Stimulated activated CD4-positive, alpha-beta T cell treated with anti-CD3 and anti-CD28 coated beads, Interleukin-12 subunit alpha, Interleukin-12 subunit beta, amount 100 ng/mL, for 24 hours (primary cell): ENCODE results near the gene CEMIP.

ENCODE experiments used
- DNase-seq, 2 experiments: peaks; one replicate each; pipeline ENCODE4 v3.0.0-alpha.2; 2020; ENCODE audit warnings: low read depth in 2 of 2

CEMIP gene

DNA sequence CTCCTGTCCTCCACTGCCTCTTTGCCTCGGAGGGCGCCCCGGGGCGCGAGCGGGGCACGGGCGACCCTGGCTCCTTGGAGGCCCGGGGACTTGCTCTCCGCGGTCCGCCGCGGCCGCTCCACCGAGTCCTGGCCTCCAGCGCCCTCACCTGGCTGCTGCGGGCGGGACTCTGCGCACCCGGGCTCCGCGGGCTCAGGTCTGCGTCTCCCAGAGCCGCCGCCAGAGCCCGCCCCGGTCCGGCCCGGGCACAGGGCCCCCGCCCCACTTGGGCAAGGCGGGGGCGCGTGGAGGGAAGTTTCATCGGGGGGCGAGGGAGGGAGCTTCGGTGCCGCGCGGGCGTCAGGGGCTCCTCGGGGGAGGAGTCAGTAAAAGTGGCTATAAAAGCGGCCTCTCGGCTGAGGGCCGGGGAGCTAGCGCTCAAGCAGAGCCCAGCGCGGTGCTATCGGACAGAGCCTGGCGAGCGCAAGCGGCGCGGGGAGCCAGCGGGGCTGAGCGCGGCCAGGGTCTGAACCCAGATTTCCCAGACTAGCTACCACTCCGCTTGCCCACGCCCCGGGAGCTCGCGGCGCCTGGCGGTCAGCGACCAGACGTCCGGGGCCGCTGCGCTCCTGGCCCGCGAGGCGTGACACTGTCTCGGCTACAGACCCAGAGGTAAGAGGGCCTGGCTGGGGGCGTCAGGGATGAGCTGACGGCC lies at the start of gene CEMIP:
CEMIP (plus strand) TSS at position 407 of the 694 bp plus-strand sequence. CDS start 94,510 bp downstream, outside the sequence.
- peak; percentile 21 to 54 for DNase-seq

DNA sequence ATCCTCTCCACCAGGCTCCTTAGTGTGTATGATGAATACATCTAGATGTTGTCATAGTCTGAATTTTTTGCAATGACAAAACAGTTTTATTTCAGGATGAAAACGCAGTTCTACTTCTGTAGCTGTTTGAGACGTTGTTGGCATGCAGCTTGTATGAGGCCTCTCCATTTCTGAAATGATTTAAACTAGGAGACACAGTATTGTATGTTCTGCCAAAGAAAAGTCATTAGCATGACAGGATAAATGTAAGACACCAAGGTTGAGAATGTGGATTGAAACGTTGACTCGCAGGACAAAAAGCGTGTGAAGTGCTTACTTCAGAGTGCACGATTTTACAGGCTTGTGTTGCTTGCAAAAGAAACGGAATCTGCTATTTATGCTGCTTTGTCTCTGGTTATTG lies 48.8 kb upstream of the CEMIP start:
- no peak for DNase-seq

GRCh38 chr15:80730926-80731325 lies 48.2 kb upstream of the CEMIP start:
- no peak for DNase-seq

GRCh38 chr15:80732167-80732566 lies 47.0 kb upstream of the CEMIP start:
- DNase-seq = no peak

DNA sequence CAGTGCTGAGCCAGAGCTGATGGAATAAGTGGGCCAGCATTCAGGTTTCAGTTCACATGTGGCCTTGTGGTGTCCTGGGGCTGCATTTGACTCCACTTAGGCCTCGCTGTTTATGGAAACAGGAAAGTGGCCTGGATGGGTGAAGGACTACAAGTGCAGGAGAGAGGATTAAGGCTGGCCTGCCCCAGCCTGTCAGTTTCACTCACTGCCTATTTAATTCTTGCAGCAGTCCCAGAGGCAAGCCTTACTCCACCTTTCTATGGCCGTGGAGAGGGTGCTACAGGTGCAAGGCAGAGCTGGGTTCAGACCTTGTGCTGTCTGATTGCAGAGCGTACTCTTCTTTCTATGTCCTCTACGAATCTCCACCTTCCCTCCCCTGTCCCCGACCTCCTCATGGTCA lies 46.4 kb upstream of the CEMIP start:
- no peak for DNase-seq

DNA sequence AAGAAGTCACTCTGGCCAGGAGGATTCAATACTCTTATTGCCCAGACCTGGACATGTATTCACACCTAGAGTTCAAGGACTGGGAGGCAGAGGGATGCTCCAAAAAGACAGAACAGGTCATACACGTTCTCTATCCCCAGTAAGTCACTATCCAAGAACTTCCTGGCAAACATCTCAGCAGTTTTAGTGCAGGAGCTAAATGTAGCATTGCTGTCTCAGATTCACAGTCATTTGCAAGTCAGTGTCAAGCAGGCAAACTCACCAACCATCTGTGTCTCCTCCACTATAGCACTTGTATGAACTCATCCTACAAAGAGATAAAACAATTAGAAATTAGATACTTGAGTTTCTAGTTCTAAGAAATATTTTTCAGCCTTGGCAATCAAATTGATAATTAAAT lies 45.7 kb upstream of the CEMIP start:
- DNase-seq = no peak

GRCh38 chr15:80735344-80735743 lies 43.8 kb upstream of the CEMIP start:
- no peak for DNase-seq

- no peak for DNase-seq
Observed at GRCh38 chr15:80736560-80736959, 42.6 kb upstream of the CEMIP start.

GRCh38 chr15:80739919-80740318 lies 39.3 kb upstream of the CEMIP start:
- DNase-seq = no peak

- DNase-seq = no peak
Observed at GRCh38 chr15:80742081-80742480, 37.1 kb upstream of the CEMIP start.

GRCh38 chr15:80743189-80743833 lies 35.9 kb upstream of the CEMIP start:
- no peak for DNase-seq

GRCh38 chr15:80744415-80744814 lies 34.8 kb upstream of the CEMIP start:
- DNase-seq = no peak

DNA sequence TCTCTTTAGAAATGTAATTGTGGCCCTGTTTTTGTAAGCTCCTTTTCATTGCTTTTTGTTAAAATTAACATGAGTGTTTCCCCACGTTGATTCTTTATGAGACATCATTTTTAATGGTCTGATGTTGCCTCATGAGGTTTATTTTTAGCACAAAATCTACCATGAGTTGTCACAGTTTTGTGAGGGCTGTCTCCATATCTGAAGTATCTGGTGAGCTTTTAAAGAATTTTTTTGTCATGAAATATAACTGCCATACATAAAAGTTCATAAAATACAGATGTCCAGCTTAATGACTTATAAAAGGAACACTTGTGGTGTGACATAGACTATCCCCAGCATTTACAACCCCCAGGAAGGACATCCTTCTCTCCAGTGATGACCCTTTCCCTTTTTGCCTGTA lies 34.3 kb upstream of the CEMIP start:
- no peak for DNase-seq

- no peak for DNase-seq
Observed at GRCh38 chr15:80745888-80746287, 33.3 kb upstream of the CEMIP start.

- DNase-seq = no peak
Observed at GRCh38 chr15:80747317-80748053, 31.7 kb upstream of the CEMIP start.

- DNase-seq = no peak
Observed at GRCh38 chr15:80749589-80749988, 29.6 kb upstream of the CEMIP start.

DNA sequence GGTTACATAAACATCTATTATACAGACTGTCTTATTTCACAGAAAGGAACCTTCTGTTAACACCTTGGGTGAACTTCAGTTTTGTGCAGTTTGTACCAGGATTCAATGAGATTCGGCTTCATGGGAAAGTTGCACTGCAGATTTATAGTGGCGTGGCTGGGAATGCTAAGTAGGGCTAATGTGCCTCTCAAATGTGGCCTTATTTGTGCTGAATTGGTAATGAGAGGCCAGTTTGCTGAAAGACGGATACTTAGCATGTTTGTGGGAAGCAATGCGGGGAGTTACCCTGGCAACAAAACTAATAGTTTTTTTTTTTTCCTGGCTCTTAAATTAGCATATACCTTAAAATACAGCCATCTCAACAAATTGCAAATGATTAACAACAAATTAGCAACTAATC lies 28.6 kb upstream of the CEMIP start:
- DNase-seq = no peak

DNA sequence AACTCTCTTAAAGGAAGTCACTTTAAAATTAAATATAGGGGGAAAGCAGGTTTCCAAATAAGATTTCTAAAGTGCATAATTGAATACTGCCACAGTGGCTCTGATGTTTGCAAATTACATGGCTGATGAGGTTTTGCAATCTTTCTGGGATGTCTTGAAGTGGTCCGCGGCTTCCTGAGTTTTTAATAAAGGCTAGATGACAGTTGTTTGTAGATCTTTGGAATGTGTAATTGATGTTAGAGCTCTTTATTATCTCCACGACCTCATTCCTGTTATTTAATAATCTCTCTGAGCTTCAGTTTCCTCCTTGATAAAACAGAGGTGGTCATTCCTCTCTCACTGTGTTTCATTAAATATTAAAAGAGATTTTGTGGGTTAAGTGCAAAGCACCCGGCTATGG lies 27.0 kb upstream of the CEMIP start:
- no peak for DNase-seq

- DNase-seq = no peak
Observed at GRCh38 chr15:80753161-80753560, 26.0 kb upstream of the CEMIP start.

DNA sequence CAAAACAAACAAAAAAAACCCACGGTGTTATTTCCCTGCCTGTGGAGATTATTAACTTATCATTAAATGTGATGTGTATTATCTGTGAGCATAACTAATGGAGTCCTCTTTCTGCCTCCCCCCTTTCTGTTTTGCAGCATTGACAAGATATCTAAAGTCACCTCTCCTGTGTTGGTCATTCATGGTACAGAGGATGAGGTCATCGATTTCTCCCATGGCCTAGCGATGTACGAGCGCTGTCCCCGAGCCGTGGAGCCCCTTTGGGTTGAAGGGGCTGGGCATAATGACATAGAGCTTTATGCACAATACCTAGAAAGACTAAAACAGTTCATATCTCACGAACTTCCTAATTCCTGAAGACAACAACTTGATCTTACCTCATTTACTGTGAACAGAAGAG lies 25.2 kb upstream of the CEMIP start:
- DNase-seq = no peak

GRCh38 chr15:80755885-80756284 lies 23.3 kb upstream of the CEMIP start:
- DNase-seq = no peak

GRCh38 chr15:80758130-80758745 lies 20.9 kb upstream of the CEMIP start:
- no peak for DNase-seq

- DNase-seq = no peak
Observed at GRCh38 chr15:80760960-80761359, 18.2 kb upstream of the CEMIP start.
